ENCODE data around the gene KRT38.

Gene KRT38

DNA sequence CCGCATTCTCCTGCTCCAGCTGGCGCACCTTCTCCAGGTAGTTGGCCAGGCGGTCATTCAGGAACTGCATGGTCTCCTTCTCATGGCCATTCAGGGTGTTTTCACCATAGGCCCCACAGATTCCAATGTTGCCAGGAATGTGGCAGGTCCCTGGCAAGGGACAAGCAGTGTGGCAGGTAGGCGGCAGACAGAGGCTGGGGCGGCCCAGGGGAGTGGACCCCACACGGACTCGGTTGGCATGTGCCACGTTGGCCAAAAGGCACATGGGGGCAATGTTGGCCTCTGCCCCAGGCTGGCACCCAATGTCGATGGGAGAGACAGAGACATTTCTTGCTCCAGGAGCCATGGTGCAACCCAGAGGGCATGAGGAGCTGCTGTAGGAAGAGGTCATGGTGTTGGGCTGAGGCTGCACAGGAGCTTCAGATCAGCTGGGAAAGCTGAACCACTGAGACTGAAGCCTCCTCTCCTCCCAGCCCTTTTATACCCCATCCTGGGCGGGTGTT, at the start of gene KRT38:
TSS of gene KRT38 (minus strand) at position 453 of the 503 bp plus-strand sequence. CDS start at position 391, 62 bp downstream.
- no peak for DNase-seq (ENCODE audit: low read depth)

- DNase-seq (ENCODE audit: low read depth) = no peak
These were observed 48.7 kb upstream of the KRT38 start, which contains the start of gene KRT36 for GRCh38 chr17:41489531-41489930. TSS of gene KRT36 (minus strand) at chr17:41489910. CDS start at chr17:41489864, 46 bp downstream.

DNA sequence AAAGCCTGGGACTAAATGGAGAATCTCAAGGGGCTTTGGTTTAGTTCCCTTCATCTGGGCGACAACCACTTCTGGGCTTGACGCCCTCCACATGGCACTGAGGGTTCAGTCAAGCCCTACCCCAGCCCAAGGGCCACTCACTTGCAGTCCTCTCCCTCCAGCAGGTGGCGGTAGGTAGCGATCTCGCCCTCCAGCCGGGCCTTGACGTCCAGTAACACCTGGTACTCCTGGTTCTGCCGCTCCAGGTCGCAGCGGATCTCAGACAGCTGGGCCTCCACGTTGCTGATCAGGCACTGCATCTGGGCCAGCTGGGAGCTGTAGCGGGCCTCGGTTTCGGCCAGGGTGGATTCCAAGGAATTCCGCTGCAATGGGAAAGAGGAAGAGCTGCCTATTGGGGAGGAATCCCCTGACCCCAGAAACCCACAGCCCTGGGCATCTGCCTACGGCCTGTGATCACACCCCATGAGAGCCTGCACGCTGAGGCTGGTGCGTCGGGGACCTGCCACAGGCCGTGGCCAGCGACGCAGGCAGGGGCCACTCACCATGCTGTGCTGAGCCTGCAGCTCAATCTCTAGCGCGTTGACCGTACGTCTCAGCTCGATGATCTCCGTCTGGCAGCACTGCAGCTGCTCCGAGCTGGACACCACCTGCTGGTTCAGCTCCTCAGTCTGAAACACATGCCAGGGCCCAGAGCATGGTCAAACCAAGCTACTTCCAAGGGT, 46.2 kb upstream of the KRT38 start:
- DNase-seq (ENCODE audit: low read depth) = no peak

DNA sequence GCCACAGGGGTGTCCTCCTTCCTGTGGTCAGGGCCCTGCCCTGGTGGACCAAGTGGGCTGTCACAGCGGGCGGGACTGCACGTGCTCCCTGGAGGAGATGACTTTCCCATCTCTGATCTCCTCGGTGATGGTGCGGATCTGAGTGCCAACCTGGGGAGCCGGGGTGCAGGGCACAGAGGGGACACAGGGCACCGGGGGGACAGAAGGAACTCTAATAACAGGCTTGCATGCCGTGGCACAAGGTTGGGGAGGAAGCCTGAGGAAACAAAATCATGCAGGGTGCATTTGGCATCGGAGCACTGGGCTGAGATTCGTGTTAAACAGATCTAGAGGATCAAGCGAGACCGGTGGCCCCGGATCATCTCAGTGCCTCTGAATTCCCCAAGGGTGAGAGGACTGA, 45.5 kb upstream of the KRT38 start:
- no peak for DNase-seq (ENCODE audit: low read depth)

GRCh38 chr17:41484920-41485904, 44.4 kb upstream of the KRT38 start:
- no peak for DNase-seq (ENCODE audit: low read depth)

- DNase-seq (ENCODE audit: low read depth) = no peak
These were observed 43.4 kb upstream of the KRT38 start for GRCh38 chr17:41483991-41484826.

DNA sequence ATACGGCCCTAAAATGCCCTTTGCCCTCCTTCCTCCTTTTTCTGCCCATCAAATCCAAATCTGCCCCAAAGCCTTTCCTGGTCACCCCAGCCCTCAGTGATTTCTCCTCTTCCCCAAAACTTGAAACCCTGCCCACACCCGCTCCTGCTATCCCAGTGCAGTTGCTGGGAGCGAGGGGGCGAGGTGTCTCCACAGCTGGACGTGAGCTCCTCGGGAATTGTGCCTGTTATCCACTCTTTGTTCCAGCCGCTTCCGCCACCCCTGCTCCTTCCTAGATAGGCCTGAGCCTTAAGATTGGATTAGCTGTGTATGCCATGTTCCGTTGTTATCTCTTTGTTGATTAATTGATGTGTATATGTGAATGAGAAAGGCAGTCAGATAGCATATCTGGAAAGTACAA, 42.7 kb upstream of the KRT38 start:
- DNase-seq (ENCODE audit: low read depth) = no peak

DNA sequence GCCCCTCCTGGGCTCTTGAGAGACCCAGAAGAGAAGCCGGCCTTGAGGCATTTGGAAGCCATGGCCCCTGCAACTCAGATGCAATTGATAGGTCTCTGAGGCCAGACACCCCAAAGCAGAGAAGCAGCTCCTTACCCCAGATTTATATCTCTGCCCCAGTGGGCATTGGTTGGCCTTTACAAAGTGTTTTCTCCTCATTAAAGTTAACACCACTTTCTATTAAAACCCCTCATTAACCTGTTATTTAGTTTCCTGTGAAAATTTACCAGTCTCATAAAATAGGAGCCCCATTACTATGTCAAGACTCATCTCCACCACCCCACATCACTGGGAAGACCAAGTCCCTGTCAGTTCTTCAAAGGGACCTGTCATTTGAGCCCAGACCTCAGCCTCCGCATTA, 40.3 kb upstream of the KRT38 start, which contains the start of gene KRT35:
TSS of gene KRT35 (minus strand) at position 116 of the 400 bp plus-strand sequence. CDS start at position 62, 54 bp downstream.
- DNase-seq (ENCODE audit: low read depth) = no peak

DNA sequence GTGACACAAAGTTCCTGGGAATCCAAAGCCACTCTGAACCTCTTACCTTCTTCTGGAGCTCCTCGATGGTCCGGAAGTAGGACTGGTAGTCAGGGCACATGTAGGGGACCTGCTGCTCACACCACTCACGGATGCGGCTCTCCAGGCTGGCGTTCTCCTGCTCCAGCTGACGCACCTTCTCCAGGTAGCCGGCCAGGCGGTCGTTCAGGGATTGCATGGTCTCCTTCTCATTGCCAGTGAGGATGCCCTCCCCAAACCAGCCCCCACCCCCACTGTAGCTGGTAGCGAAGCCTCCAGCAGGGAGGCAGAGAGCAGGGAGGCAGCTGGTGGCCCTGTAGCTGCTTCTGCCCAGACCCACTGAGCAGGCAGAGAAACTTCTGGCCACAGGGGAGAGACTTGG, 39.8 kb upstream of the KRT38 start:
- DNase-seq (ENCODE audit: low read depth) = no peak

DNA sequence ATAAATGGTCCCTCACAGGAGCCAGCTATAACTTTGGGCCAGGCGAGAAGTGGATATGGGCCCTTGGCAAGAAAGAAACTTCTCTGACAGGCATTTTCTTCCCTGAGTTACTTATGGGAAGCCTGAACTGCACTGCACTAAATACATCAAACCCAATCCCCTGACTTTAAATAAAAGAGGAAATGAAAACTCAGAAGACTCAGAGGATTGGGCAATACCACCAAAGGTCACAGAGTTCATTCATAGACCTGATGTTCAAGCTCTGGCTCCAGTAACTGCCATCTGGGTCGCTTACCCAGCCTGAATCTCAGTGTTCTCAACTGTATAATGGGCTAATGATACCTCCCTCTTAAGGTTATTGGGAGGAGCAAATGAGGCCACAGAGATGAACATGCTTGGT, 39.4 kb upstream of the KRT38 start:
- no peak for DNase-seq (ENCODE audit: low read depth)

GRCh38 chr17:41478237-41478636, 37.5 kb upstream of the KRT38 start:
- no peak for DNase-seq (ENCODE audit: low read depth)

GRCh38 chr17:41476866-41477815, 36.4 kb upstream of the KRT38 start:
- no peak for DNase-seq (ENCODE audit: low read depth)

- DNase-seq (ENCODE audit: low read depth) = no peak
These were observed 34.6 kb upstream of the KRT38 start for GRCh38 chr17:41475421-41475820.

DNA sequence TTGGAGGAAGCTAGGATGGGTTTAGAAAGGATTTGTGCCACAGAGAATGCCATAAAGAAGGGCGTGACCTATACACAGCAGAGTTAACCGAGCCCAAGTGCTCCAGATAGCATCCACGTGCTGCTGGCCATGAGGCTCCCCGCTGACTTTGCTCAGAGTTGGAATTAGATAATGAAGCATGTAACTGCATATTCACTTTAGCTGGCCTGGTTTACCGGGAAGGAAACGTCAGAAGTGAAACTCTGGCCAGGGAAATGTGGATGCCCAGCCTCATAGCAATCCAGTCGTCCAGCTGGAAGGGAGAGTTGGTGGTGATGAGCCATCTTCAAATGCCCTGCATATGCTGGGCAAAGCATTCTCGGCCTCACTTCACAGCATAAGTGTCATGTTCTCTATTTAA, 34.1 kb upstream of the KRT38 start:
- DNase-seq (ENCODE audit: low read depth) = no peak

DNA sequence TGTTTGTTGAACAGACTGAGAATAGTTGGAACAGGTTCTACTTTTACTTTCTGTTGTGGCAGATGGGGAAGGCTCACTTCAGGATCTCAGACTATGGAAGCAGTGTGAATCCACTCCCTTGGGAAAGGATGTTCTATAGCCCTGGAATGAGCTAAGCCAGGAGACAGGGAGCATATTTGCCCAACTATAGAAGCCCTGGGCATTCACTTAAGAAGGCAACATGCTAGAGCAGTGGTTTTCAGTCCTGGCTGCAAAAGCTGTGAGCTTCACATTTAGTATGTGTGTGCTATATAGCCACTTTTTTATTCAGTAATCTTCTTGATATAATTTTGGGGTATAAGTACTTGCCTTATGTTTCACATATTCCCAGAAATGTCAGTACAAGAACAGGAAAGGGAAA, 27.6 kb upstream of the KRT38 start:
- DNase-seq (ENCODE audit: low read depth) = no peak

- DNase-seq (ENCODE audit: low read depth) = no peak
These were observed 26.8 kb upstream of the KRT38 start for GRCh38 chr17:41467561-41467960.

- DNase-seq (ENCODE audit: low read depth) = no peak
These were observed 26.2 kb upstream of the KRT38 start, which contains the start of gene KRT32 for GRCh38 chr17:41466988-41467387. TSS of gene KRT32 (minus strand) at chr17:41467386. CDS start at chr17:41467325, 61 bp downstream.

DNA sequence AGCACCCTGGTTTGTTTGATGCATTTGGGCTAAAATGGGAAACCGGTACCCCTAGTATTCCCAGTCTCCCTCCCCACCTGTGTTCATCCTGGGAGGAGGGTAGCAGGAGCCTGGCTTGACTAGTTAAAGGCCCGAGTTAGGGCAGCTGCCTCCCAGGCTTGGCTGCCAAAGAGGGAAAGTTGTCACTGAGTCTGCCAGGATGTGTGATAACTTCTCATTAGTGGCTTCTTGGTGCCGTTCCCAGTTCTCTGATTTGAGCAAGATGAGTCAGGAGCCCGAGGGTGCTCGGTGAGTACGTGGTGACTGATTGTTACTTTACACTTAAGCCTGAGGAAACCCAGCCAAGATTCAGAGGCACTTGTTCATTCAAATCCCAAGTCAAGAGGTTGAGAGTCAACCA, 23.9 kb upstream of the KRT38 start:
- no peak for DNase-seq (ENCODE audit: low read depth)

GRCh38 chr17:41464173-41464572, 23.4 kb upstream of the KRT38 start:
- DNase-seq (ENCODE audit: low read depth) = no peak

DNA sequence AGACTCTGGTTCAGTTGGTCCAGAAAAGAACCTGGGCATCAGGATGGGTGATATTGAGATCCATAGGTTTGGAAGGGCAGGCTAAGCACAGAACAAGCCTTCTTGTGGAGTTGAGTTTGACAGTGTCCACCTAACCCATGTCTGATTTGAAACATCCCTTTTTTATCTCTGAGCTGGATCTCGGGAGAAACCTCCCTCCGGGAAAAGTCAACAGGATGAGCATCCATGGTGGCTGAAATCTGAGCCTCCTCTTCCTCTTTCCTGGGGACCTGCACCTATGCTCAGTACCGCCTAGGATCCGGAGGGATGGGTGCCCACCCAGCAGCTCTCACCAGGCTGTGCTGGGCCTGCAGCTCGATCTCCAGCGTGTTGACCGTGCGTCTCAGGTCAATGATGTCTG, 23.0 kb upstream of the KRT38 start:
- no peak for DNase-seq (ENCODE audit: low read depth)

Data from stimulated activated CD8-positive, alpha-beta memory T cell treated with anti-CD3 and anti-CD28 coated beads, Interleukin-12 subunit alpha, Interleukin-12 subunit beta, amount 100 ng/mL, for 4 hours (primary cell).